Skeletal muscle tissue (tissue), 4 donors: ENCODE measurements around the gene LYZL6. TPM values are rescaled to one million over a fixed set of nuclear protein-coding genes. Genes with fewer than 3 reads are reported as not detected.

Experiments
- H3K27ac ChIP-seq: one replicate; pipeline ENCODE4 v1.7.0; 2013; ENCODE audit warnings: mild to moderate bottlenecking, low read depth, low read length, inconsistent platforms
- H3K27me3 ChIP-seq, 3 donors: one replicate each; pipeline ENCODE4 v1.7.0; 2013; ENCODE audit warnings: low read length in 3 of 3; ENCODE audit not compliant: control insufficient read depth in 3 of 3, insufficient read depth in 3 of 3
- H3K36me3 ChIP-seq, 3 donors: one replicate each; pipeline ENCODE4 v1.7.0; 2013; ENCODE audit warnings: low read length in 3 of 3; ENCODE audit not compliant: control insufficient read depth in 3 of 3, insufficient read depth in 3 of 3
- H3K4me1 ChIP-seq, 3 donors: one replicate each; pipeline ENCODE4 v1.7.0; 2013; ENCODE audit warnings: low read length in 3 of 3, mild to moderate bottlenecking in 3 of 3; ENCODE audit not compliant: control insufficient read depth in 3 of 3, insufficient read depth in 3 of 3
- H3K4me3 ChIP-seq, 3 donors: one replicate each; pipeline ENCODE4 v1.7.0; 2013; ENCODE audit warnings: low read length in 3 of 3
- H3K9ac ChIP-seq, 3 donors: one replicate each; pipeline ENCODE4 v1.7.0; 2013; ENCODE audit warnings: low read length in 3 of 3, mild to moderate bottlenecking in 3 of 3, moderate library complexity in 2 of 3, low read depth in 1 of 3
- H3K9me3 ChIP-seq, 3 donors: one replicate each; pipeline ENCODE4 v1.7.0; 2013; ENCODE audit warnings: low read length in 3 of 3; ENCODE audit not compliant: control insufficient read depth in 3 of 3
- total RNA-seq: library from RNA; depleted of rRNA; stranded (reverse); fragments of >200 nt; gene quantifications from one replicate; pipeline ENCODE4 v1.2.3, GENCODE V29; 2014
- donor health status: Osteomylitis.

The LYZL6 gene
- total RNA-seq, 1 donor from 2014 or later, result not detected

GRCh38 chr17:35973333-35974260, 30.1 kb upstream of the LYZL6 start:
- Histone ChIP-seq H3K4me1 (peaks cover 0 to 15% (median 7%) of the 10 kb centered on the region in 3 donors), H3K4me3 (no peak overlapping the region), H3K9me3 (no peaks in the 10 kb centered on the region), H3K27ac (peak overlapping the region; percentile 22), H3K9ac (no peak overlapping the region), H3K27me3 (peaks cover 0 to 5% (median 0%) of the 10 kb centered on the region in 3 donors), H3K36me3 (no peaks in the 10 kb centered on the region)

DNA sequence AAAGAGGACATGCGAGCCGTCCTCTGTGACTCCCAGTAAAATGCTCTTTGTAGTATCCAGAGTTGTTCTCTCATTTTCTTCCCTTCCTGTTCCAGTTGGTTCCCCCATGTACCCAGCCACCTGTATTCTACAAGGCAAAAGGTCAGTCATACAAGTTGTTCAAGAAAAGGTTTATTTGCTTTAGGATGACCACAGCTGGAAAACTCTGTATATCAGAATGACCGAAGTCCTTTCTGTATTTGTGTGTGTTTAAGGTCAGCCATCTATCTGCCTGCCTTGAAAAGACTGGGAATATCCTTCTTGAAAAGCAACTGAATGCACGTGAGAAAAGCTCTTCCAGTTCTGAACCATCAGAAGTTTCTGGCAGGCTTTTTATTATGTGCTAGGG, 29.4 kb upstream of the LYZL6 start:
- H3K9me3 ChIP-seq, result no peaks in the 10 kb centered on the region
- peaks cover 0 to 15% (median 7%) of the 10 kb centered on the region in 3 donors for H3K4me1 ChIP-seq
- H3K9ac ChIP-seq, result no peak overlapping the region
- peaks cover 0 to 2% (median 0%) of the 10 kb centered on the region in 3 donors for H3K27me3 ChIP-seq
- peak overlapping the region; percentile 22 for H3K27ac ChIP-seq
- no peaks in the 10 kb centered on the region for H3K36me3 ChIP-seq
- H3K4me3 ChIP-seq, result no peak overlapping the region

- H3K9ac ChIP-seq, result no peak overlapping the region
- no peaks in the 10 kb centered on the region for H3K36me3 ChIP-seq
- H3K27ac ChIP-seq, result peak overlapping the region; percentile 22
- no peaks in the 10 kb centered on the region for H3K27me3 ChIP-seq
- H3K4me1 ChIP-seq, result peaks cover 0 to 15% (median 7%) of the 10 kb centered on the region in 3 donors
- H3K4me3 ChIP-seq, result no peak overlapping the region
- H3K9me3 ChIP-seq, result no peaks in the 10 kb centered on the region
These were observed 29.0 kb upstream of the LYZL6 start for GRCh38 chr17:35972535-35972934.

GRCh38 chr17:35972066-35972465, 28.6 kb upstream of the LYZL6 start:
- Histone ChIP-seq H3K9ac (no peak overlapping the region), H3K9me3 (no peaks in the 10 kb centered on the region), H3K4me3 (no peak overlapping the region), H3K27me3 (no peaks in the 10 kb centered on the region), H3K4me1 (peaks cover 0 to 15% (median 7%) of the 10 kb centered on the region in 3 donors), H3K36me3 (no peaks in the 10 kb centered on the region), H3K27ac (no peak overlapping the region)

GRCh38 chr17:35969558-35970380, 26.3 kb upstream of the LYZL6 start:
- H3K27ac ChIP-seq, result no peak overlapping the region
- H3K9me3 ChIP-seq, result no peaks in the 10 kb centered on the region
- no peaks in the 10 kb centered on the region for H3K27me3 ChIP-seq
- H3K9ac ChIP-seq, result no peak overlapping the region
- H3K4me3 ChIP-seq, result no peak overlapping the region
- peaks cover 0 to 15% (median 7%) of the 10 kb centered on the region in 3 donors for H3K4me1 ChIP-seq
- no peaks in the 10 kb centered on the region for H3K36me3 ChIP-seq

DNA sequence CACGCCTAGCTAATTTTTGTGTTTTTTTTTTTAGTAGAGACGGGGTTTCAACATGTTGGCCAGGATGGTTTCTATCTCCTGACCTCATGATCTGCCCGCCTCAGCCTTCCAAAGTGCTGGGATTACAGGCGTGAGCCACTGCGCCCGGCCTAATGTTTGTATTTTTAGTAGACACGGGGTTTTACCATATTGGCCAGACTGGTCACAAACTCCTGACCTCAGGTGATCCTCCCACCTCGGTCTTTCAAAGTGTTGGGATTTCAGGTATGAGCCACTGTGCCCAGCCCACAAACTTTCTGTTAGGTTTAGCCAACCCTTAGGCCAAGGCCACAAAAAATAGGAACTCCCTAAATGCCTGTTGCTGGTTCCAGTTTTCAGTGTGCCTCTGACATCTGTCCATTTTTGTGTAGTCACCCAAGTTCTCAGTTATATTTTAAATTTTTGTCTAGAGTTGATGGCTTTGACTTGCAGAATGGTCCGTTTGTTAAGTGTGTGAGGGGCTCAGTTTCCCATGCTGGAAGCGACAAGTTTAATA, 25.1 kb upstream of the LYZL6 start:
- no peaks in the 10 kb centered on the region for H3K27me3 ChIP-seq
- H3K4me3 ChIP-seq, result no peak overlapping the region
- no peaks in the 10 kb centered on the region for H3K9me3 ChIP-seq

GRCh38 chr17:35965272-35965671, 21.8 kb upstream of the LYZL6 start:
- Histone ChIP-seq H3K36me3 (no peaks in the 10 kb centered on the region), H3K4me1 (peaks cover 0 to 2% (median 0%) of the 10 kb centered on the region in 3 donors), H3K27me3 (no peaks in the 10 kb centered on the region), H3K4me3 (no peak overlapping the region), H3K27ac (no peak overlapping the region), H3K9ac (no peak overlapping the region), H3K9me3 (no peaks in the 10 kb centered on the region)

More for the DNA sequence above, 25.1 kb upstream of the LYZL6 start:
- Histone ChIP-seq H3K4me1 (peaks cover 0 to 12% (median 7%) of the 10 kb centered on the region in 3 donors), H3K27ac (no peak overlapping the region), H3K36me3 (no peaks in the 10 kb centered on the region), H3K9ac (no peak overlapping the region)

DNA sequence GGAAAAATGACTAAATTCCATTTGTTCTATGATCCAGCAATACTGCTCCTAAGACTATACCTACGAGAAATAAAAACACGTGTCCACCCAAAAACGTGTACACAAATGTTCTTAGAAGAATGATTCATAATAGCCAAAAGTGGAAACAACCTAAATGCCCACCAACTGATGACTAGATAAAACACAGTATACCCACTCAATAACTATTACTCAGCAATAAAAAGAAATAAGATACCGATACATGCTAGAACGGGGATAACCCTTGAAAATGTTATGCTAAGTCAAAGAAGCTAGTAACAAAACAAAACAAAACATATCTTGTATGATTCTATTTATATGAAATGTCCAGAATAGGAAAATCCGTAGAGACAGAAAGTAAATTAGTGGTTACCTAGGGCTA, 20.1 kb upstream of the LYZL6 start:
- Histone ChIP-seq H3K27ac (no peak overlapping the region), H3K9ac (no peak overlapping the region), H3K4me1 (no peaks in the 10 kb centered on the region), H3K27me3 (peaks cover 0 to 4% (median 0%) of the 10 kb centered on the region in 3 donors), H3K4me3 (no peak overlapping the region), H3K36me3 (no peaks in the 10 kb centered on the region), H3K9me3 (no peaks in the 10 kb centered on the region)

- H3K4me1 ChIP-seq, result no peaks in the 10 kb centered on the region
- no peak overlapping the region for H3K9ac ChIP-seq
- no peak overlapping the region for H3K27ac ChIP-seq
- no peaks in the 10 kb centered on the region for H3K27me3 ChIP-seq
- no peaks in the 10 kb centered on the region for H3K9me3 ChIP-seq
- H3K36me3 ChIP-seq, result no peaks in the 10 kb centered on the region
- H3K4me3 ChIP-seq, result no peak overlapping the region
These were observed 10.2 kb upstream of the LYZL6 start for GRCh38 chr17:35953720-35954119.
